NCI-H1930 (cell line): ENCODE data around the gene FHIT.
A peak's percentile ranks its signal among the peaks of the same experiment; 100 is the strongest.

Experiments
- DNase-seq, 2 experiments: peaks; one replicate each; lab custom pipeline; 2025; lab: John Stamatoyannopoulos, UW

The FHIT gene

DNA sequence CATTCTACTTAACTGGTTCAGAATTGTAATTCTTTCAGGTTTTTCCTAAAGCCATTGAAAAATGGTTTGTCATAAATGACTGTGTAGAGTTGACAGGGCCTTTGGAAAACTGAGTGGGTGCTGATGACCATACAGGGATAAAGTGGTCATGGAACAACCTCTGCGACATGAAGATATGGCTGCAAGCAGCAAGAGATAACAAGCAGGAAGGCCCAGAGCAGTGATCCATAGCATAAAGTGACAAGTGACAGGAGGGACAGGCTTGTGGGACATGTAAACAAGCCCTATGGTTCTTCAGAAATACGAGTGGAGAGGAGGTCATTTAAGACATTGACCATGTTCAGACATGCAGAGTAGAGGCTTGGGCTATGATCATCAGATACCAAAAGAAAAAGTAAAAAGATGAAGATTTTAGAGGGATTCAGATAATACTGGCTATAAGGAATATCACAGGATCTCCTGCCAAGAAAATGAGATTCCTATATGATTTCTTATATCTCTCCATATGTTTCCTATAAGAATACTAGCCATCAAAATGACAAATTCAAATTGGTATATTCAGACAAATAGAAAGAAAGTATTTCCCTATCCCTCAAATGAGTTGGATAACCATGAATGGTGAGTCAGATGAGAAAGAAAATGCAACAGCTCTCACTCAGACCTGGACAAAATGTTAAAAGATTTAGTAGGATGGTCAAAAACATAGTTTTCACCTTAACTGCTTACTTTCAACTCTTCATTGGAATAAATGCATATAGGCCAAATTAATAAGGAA is 1373.8 kb downstream of the FHIT start:
- no peak for DNase-seq

GRCh38 chr3:59876533-59877062 is 1374.7 kb downstream of the FHIT start:
- no peak for DNase-seq

DNA sequence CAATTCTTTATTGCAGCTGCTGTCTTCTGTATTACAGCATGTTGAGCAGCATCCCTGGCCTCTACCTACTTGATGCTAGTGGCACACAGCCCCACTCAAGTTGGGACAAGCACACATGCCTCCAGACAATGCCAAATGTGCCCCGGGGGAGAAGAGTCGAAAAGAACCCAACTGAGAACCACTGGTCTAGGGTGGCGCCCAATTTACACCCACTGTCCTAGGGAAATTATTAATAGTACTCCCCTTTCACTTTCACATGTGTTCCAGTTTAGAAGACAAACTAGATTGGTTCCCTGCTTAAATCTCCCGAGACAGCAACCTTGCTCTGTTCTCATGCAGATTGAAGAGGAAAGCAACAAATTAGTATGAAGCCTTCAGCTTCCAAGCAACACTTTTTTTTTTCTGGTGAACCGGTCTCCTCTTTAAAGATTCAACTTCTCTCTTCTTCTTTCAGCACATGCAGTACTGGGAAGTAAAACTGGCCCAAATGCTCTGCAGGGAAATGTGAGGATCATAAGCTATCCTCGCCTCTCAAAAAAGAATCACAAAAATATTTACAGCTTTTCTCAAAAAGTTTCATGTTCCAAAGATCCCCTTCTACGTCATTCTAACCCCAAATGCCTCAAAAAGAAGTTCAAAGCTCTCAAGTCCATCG is 1377.5 kb downstream of the FHIT start:
- no peak for DNase-seq

DNA sequence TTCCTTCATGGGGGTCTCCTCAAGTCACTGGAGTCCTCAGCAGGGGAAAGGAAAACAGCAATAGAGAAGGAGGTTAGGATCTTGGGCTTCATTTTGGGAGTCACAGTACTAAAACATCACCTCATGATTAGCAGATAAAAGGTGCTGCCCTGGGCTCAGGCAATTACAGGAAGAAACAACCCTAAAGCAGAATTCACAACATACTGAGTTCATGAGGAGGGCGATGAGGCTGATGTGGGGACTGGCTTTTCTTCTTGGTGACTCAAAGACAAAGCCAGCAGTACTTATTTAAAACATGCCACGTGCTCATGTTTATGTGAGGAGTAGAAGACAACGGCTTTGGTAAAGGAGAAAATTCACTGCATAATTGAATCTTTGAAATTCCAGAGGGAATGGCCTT is 1379.1 kb downstream of the FHIT start:
- no peak for DNase-seq

DNA sequence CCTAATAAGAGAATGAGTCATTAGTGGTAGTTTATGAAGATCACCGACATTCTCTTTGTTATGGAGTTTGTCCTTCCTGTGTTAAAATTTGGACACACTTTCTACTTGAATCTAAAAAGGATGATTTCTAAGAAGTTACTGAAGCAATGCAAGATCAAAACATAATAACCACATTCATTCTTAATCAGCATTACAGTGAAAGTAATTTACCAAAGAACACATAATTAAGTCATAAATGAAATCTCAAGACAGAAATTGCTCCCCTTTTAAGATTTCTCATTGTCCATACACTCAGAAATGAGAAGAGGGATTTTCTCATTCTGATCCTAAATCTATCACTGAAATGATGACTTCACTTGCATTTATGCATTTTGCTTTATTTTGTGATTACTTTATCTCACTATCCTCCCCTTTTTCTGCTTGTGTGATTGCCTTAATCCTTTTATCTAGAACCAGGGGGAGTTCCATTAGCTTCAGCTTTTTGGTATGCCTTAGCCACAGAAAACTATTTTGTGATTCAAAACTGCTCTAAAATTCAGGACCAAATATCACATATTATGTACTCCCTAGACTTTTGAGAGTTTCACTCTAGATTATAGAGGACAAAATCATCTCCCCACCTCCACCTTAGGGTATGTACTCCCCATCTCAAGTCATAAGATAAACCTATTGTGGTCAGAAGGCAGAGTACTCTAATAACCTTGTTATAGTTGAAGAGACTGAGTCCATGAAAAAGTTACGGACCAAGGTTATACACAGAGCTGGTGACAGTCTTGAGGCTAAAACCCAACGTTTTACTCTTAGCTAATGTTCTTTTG is 1383.9 kb downstream of the FHIT start:
- DNase-seq = peak in 1 of 2 experiments; percentile 1

- no peak for DNase-seq
Observed at GRCh38 chr3:59866076-59866475, 1385.2 kb downstream of the FHIT start.

- DNase-seq = peak in 1 of 2 experiments; percentile 0
Observed at GRCh38 chr3:59865351-59865750, 1385.9 kb downstream of the FHIT start.

DNA sequence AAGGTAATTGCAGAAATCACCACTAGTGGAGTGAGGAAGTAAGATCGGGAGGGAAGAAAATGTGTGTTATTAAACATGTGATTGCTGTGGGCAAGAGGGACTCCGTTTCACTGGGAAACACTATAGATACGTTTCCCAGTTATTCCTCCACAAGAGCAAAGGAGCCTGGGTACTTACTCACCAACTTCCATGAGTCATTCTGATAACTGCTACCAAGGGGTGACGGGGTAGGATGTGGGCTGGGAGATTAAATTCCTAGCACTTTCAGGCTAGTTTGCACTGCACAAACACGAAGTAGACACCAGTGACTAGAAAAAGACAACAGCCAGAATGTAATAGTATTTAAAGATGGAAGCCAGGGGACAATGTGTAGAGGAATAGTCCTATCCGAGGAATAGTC is 1388.6 kb downstream of the FHIT start:
- no peak for DNase-seq

DNA sequence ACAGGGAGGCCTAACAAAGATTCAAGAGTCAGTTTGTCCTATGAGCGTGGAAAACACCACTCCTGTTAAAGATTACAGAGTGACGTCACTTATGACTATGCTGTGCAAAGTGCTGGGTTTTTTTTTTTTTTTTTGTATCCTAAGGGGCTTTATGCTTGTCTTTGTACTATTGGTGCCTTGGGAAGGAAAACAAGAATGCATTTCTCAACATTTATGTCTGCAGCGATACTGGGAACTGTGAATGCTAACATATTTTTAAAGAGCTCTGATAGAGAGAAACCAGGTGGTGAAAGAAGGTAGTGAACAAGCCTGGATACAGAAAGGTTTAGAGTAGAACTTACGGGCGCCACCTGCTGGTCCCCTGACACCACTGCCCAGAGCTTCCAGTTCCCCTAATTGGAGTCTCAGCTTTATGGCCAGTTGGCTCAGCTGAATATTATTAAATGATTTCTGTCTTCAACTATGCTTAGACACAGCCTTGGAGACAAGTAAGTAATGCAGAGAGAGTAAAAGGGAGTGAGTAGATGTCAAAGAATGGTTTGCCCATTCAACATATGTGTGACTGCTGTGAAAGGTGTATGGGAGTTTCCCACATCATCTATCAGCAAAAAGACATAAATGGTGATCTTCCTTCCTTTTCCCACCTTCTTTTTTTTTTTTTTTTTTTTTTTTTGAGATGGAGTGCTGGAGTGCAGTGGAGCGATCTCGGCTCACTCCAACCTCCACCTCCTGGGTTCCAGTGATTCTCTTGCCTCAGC is 1393.5 kb downstream of the FHIT start:
- peak; percentile 10 to 40 for DNase-seq

GRCh38 chr3:59856934-59857460 is 1394.3 kb downstream of the FHIT start:
- DNase-seq = no peak

GRCh38 chr3:59854061-59854709 is 1397.1 kb downstream of the FHIT start:
- no peak for DNase-seq

DNA sequence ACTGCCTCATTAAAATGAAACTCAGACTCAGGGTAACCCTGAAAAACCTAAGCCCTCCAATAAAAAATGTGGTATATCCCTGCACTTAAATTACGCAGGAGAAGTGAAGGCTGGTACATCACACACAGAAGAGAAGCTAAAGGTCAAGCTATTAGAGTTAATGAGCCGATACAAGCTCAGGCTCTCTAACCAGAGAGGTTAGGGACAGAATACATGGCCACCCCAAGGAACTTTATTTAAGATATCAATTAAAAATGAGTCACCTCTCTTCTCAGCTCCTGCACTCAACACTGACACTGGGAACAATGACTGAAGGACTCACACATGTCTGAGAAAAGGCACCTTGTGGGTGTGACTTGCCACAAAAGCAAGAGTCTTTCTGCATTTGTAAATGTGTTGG is 1400.8 kb downstream of the FHIT start:
- DNase-seq = no peak

DNA sequence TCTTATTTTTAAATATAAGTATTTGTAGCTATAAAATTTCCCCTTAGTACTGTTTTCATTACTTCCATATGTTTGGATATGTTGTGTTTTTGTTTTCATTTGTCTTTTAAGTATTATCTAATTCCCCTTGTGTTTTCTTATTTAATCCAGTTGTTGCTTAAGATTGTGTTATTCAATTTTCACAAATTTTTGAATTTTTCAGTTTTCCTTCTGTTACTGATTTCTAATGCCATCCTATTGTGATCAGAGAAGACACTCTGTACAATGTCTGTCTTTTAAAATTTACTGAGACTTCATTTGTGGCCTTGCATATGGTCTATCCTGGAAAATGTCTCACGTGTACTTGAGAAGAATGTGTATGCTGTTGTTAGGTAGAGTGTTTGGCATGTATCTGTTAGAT is 1405.9 kb downstream of the FHIT start:
- no peak for DNase-seq

DNA sequence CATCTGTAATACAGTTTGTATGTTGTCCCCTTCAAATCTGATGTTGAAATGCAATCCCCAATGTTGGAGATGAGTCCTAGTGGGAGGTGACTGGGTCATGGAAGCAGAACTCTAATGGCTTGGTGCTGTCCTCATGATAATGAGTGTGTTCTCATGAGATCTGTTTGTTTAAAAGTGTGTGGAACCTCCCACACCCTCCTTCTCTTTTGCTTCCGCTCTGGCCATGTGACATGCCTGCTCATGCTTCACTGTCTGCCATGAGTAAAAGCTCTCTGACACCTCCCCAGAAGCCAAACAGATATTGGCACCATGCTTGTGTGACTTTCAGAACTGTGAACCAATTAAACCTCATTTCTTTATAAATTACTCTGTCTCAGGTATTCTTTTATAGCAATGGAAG is 1407.4 kb downstream of the FHIT start:
- no peak for DNase-seq

DNA sequence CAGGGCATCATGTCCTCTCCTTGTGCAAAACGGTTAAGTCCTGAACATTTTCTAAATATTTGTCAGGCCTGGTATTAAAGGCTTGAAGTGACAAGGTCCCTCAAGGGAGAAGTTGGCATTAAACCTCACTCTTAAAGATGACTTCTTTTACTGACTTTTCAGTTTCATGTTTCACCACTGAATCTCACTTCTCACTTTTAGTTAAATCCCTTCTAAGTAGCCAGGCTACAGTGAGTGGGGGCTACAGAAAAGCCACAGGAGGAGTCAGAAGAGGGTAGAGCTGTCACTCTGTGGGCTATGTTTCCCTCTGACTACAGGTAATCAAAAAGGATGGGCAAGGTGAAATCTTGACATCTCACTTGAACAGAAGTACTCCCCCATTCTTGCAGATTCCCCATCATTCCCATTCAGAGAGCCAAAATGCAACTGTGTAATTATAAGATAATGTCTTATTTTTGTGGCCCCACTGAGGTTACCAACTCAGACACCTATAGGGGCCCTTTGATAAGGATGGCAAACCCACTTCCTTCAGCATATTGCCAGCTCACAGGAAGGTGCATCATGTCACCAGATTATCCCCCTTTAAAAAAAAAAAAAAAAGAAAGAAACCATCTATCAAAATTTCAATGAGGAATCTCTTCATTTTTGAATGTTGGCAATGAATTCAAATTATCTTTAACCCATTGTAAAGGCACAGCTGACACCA is 1411.3 kb downstream of the FHIT start:
- no peak for DNase-seq

GRCh38 chr3:59839283-59839682 is 1412.0 kb downstream of the FHIT start:
- DNase-seq = no peak

DNA sequence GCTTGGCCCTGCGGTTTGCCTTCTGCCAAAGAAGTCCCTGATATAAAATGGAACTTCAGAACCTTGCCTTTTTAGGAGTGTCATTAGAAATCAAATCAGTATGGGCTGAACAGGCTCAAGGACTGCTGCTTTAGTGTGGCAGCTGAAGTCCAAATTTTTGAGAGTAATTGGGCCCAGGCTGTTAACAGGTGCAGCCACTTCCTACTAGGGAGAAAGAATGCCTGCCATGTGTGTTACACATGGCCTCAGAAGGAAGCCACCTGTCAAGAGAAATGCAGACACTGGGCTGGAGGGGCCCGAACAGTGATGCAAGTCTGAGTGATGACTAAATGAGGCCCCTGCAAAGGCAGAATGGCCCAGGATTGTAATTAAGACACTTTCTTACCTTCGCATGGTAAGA is 1414.7 kb downstream of the FHIT start:
- DNase-seq = no peak

GRCh38 chr3:59832702-59833101 is 1418.5 kb downstream of the FHIT start:
- DNase-seq = no peak

DNA sequence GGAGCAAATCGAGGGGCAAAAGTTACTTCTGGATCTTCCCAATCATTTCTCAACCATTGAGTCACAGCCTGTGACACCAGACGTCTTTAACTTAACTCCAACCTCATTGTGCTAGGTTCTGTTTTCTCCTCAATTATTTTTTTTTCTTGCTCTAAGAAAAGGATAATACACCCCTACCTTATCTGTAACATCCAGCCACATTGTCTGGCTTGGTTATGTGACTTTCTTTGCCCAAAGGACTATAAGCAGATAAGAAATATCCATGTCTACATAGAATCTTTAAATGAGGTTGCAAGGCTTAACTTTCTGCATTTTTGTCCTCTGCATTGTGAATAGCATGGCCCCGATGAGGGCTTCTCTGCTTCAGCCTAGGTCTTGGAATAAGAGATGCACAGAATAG is 1419.0 kb downstream of the FHIT start:
- DNase-seq = no peak

DNA sequence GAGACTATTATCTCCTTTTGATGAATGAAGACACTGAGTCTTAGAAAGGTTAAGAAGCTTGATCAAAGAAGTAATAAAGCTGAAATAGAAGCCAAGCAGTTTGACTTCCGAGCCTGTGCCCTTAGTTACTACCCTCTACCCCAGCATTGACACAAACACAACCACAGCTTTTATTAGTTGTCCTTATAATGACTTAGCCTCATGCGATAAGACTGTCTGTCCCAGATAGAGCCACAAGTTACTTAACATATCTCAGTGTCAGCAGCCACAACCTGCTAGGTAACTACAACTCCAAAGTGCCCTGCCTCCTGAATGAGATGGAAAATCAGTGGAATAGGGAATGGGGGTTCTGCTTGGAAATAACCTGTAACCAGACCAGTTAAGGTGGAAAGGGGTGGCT is 1419.9 kb downstream of the FHIT start:
- no peak for DNase-seq
